ENCODE data around the gene SLC28A1.

- no peak for TF ChIP-seq EZH2 (IDR thresholded peaks at IDR 0.05; ENCODE audit: low read length)
- TF ChIP-seq CTCF (optimal IDR thresholded peaks at IDR 0.05 in 1 of 3, IDR thresholded peaks at IDR 0.05 in 1 of 3, conservative IDR thresholded peaks at IDR 0.05 in 1 of 3; ENCODE audit: extremely low read depth in 1 of 3, insufficient read depth in 2 of 3, low read length in 3 of 3) = no peak
Observed at GRCh38 chr15:84876269-84876668, 8.2 kb upstream of the SLC28A1 start.

All from keratinocyte (primary cell).